Transverse colon (tissue), 4 donors: ENCODE measurements around the gene RTP5. TPM values are rescaled to one million over a fixed set of nuclear protein-coding genes. Genes with fewer than 3 reads are reported as not detected.

Experiments used
- DNase-seq: peaks from one replicate; pipeline ENCODE4 v3.0.0-alpha.2; 2019
- H3K27ac ChIP-seq, 4 donors: fragments of 200-600 bp; sonication (generic); 2 replicates each; pipeline ENCODE4 v1.5.1; 2016 to 2018; ENCODE audit warnings: inconsistent platforms in 4 of 4
- H3K27me3 ChIP-seq: fragments of 200-600 bp; sonication (generic); 2 replicates; pipeline ENCODE4 v1.5.1; 2017; ENCODE audit warnings: inconsistent platforms
- H3K36me3 ChIP-seq, 4 donors: fragments of 200-600 bp; sonication (generic); 2 replicates each; pipeline ENCODE4 v1.5.1; 2017 to 2019; ENCODE audit warnings: inconsistent platforms in 4 of 4
- H3K4me1 ChIP-seq, 4 donors: fragments of 200-600 bp; sonication (generic); 2 replicates each; pipeline ENCODE4 v1.5.1; 2017 to 2020; ENCODE audit warnings: inconsistent platforms in 4 of 4
- H3K4me3 ChIP-seq, 4 donors: fragments of 200-600 bp; sonication (generic); 1 replicate in 1 of 4; 2 replicates in 3 of 4; pipeline versions ENCODE4 v1.5.1 to v1.6.1; 2017 to 2019; ENCODE audit warnings: inconsistent platforms in 4 of 4
- H3K9me3 ChIP-seq, 2 donors: fragments of 200-600 bp; sonication (generic); 2 replicates each; pipeline ENCODE4 v1.5.1; 2017 to 2019; ENCODE audit warnings: inconsistent platforms in 2 of 2
- CTCF ChIP-seq, 5 experiments: fragments of 200-600 bp in 3 of 5; fragments of 450-650 bp in 2 of 5; sonication (generic) in 3 of 5; IDR thresholded peaks; 1 replicate in 2 of 5; 2 replicates in 3 of 5; pipeline ENCODE4 v1.5.1; 2016 to 2017; ENCODE audit warnings: antibody characterized with exemption in 5 of 5, inconsistent platforms in 3 of 5, mild to moderate bottlenecking in 2 of 5, moderate library complexity in 1 of 5
- EP300 ChIP-seq: sonication (generic); formaldehyde crosslinking; IDR thresholded peaks from one replicate; pipeline ENCODE4 v1.6.1; 2017; ENCODE audit warnings: antibody characterized with exemption, low read depth
- POLR2A ChIP-seq: fragments of 450-650 bp; IDR thresholded peaks from one replicate; pipeline ENCODE4 v1.6.1; 2016; ENCODE audit warnings: antibody characterized with exemption, mild to moderate bottlenecking, moderate library complexity
- POLR2AphosphoS5 ChIP-seq, 3 donors: sonication (generic); formaldehyde crosslinking; IDR thresholded peaks; one replicate each; pipeline ENCODE4 v1.6.1; 2016; ENCODE audit warnings: antibody characterized with exemption in 3 of 3
- WGBS, 2 donors: methylation state at CpG; one replicate each; pipeline ENCODE4 v1.1.5; 2018; ENCODE audit warnings: low coverage in 1 of 2; 5-methylcytosine and 5-hydroxymethylcytosine counted together
- in situ Hi-C, 4 donors: fragments of 200-750 bp; cut with MboI; loops; one replicate each; pipeline versions ENCODE4 v1.15.0 to v1.15.1; 2017; ENCODE audit warnings: low sequenced_read_pairs in 3 of 4, low pct_ligation_motif_present in 1 of 4, low pct_unique_long_range_greater_than_20kb in 1 of 4
- intact Hi-C: fragments of 100-400 bp; cut with DNase I; formaldehyde crosslinking; loops from one replicate; pipeline ENCODE4 v1.15.1; 2023; ENCODE audit warnings: low total_unique reads
- total RNA-seq, 4 donors: library from RNA; depleted of rRNA; stranded (reverse); fragments of >200 nt; gene quantifications; one replicate each; pipeline ENCODE4 v1.1.0, GENCODE V29; 2016

Gene RTP5
- total RNA-seq, 4 donors from 2014 or later: 0.16 TPM; not detected in 3

- H3K36me3 ChIP-seq: no peaks in the 10 kb centered on the region
- in situ Hi-C loops: no loop called here
- no peak overlapping the region for H3K27ac ChIP-seq
- TF ChIP-seq POLR2AphosphoS5 (IDR thresholded peaks at IDR 0.05): no peak
- no peak for TF ChIP-seq CTCF (IDR thresholded peaks at IDR 0.05)
- no peak for TF ChIP-seq POLR2A
- TF ChIP-seq EP300: no peak
- peaks cover 50% of the 10 kb centered on the region for H3K27me3 ChIP-seq
- intact Hi-C loops: no loop called here
- WGBS, 2 donors: 41% methylated on average over 19 of the region's 19 CpGs; no CpG with 5 or more reads in 1 of the 2 donors
- DNase-seq: no peak
- H3K9me3 ChIP-seq: no peaks in the 10 kb centered on the region
- no peak overlapping the region for H3K4me3 ChIP-seq
- H3K4me1 ChIP-seq: no peaks in the 10 kb centered on the region
These were observed 1.6 kb upstream of the RTP5 start for GRCh38 chr2:241867776-241868420.

GRCh38 chr2:241868661-241869081, 858 bp upstream of the RTP5 start:
- Histone ChIP-seq H3K27ac (no peak overlapping the region), H3K27me3 (peaks cover 42% of the 10 kb centered on the region), H3K36me3 (no peaks in the 10 kb centered on the region), H3K9me3 (no peaks in the 10 kb centered on the region), H3K4me3 (no peak overlapping the region), H3K4me1 (no peaks in the 10 kb centered on the region)
- intact Hi-C loops: no loop called here
- no peak for DNase-seq
- WGBS, 2 donors: 7 to 20% methylated on average over 10 to 15 of the region's 15 CpGs
- in situ Hi-C loops: no loop called here
- TF ChIP-seq POLR2AphosphoS5 (IDR thresholded peaks at IDR 0.05): no peak
- no peak for TF ChIP-seq POLR2A
- no peak for TF ChIP-seq EP300
- no peak for TF ChIP-seq CTCF (IDR thresholded peaks at IDR 0.05)

- Histone ChIP-seq H3K27me3 (peaks cover 40% of the 10 kb centered on the region), H3K36me3 (no peaks in the 10 kb centered on the region), H3K4me1 (no peaks in the 10 kb centered on the region), H3K4me3 (no peak overlapping the region), H3K27ac (no peak overlapping the region), H3K9me3 (no peaks in the 10 kb centered on the region)
- WGBS, 2 donors: 84% methylated on average over 24 of the region's 28 CpGs; no CpG with 5 or more reads in 1 of the 2 donors
- intact Hi-C loops (no loop called here), in situ Hi-C loops (no loop called here)
- TF ChIP-seq CTCF (IDR thresholded peaks at IDR 0.05): no peak
- TF ChIP-seq POLR2A: no peak
- TF ChIP-seq EP300: no peak
- TF ChIP-seq POLR2AphosphoS5 (IDR thresholded peaks at IDR 0.05): no peak
- DNase-seq: no peak
These were observed 582 bp downstream of the RTP5 start for GRCh38 chr2:241870081-241870541.

- in situ Hi-C loops (no loop called here), intact Hi-C loops (no loop called here)
- no peak overlapping the region for H3K4me3 ChIP-seq
- H3K36me3 ChIP-seq: no peaks in the 10 kb centered on the region
- no peaks in the 10 kb centered on the region for H3K9me3 ChIP-seq
- WGBS, 2 donors: 69 to 76% methylated on average over 5 to 28 of the region's 28 CpGs
- no peak for DNase-seq
- no peaks in the 10 kb centered on the region for H3K4me1 ChIP-seq
- no peak for TF ChIP-seq POLR2A
- no peak for TF ChIP-seq CTCF (IDR thresholded peaks at IDR 0.05)
- TF ChIP-seq EP300: no peak
- no peak for TF ChIP-seq POLR2AphosphoS5 (IDR thresholded peaks at IDR 0.05)
- H3K27me3 ChIP-seq: peaks cover 40% of the 10 kb centered on the region
- no peak overlapping the region for H3K27ac ChIP-seq
These were observed 1.3 kb downstream of the RTP5 start for GRCh38 chr2:241870611-241871537.
